GM12878 (cell line): Measurements from ENCODE around the gene VIPR2. TPM values are rescaled to one million over a fixed set of nuclear protein-coding genes. Genes with fewer than 3 reads are reported as not detected.
"Not testable (repeated sequence)": the region's sequence is repeated elsewhere in the genome, so short reads cannot be mapped to it uniquely, and the experiment has no call there.

ENCODE experiments used
- ATAC-seq: fragments of 200-7000 bp; cut with Tn5 transposase; 3 replicates; pipeline ENCODE4 v1.9.1; 2020; ENCODE audit warnings: mild to moderate bottlenecking, moderate library complexity
- BruUV-seq: library from RNA; stranded (reverse); fragments of 400-500 nt; replicated peaks from 2 replicates; lab custom pipeline; 2021; lab: Mats Ljungman, UMichigan
- CTCF ChIA-PET: fragments of 300-600 bp; sonication (Branson Sonifier 250); formaldehyde crosslinking; extraction: SDS; loops from one replicate; lab custom pipeline; 2021; ENCODE audit warnings: inconsistent platforms; lab: Yijun Ruan, JAX
- POLR2A ChIA-PET: fragments of 350-600 bp; formaldehyde crosslinking; extraction: SDS; loops from one replicate; lab custom pipeline; 2021; ENCODE audit warnings: inconsistent platforms; lab: Charles Lee
- RAD21 ChIA-PET: fragments of 300-600 bp; sonication (Branson Sonifier 250); formaldehyde crosslinking; loops from one replicate; lab custom pipeline; 2023; ENCODE audit warnings: antibody characterized with exemption; ENCODE audit not compliant: unreplicated experiment; lab: Charles Lee
- SMC1A ChIA-PET: fragments of 300-600 bp; sonication (Branson Sonifier 250); formaldehyde crosslinking; loops from one replicate; lab custom pipeline; 2023; ENCODE audit not compliant: unreplicated experiment, uncharacterized antibody; lab: Charles Lee
- DNase-seq: peaks from one replicate; pipeline ENCODE4 v3.0.0-alpha.2; 2011; ENCODE audit warnings: low read depth, low spot score
- FAIRE-seq: peaks from 3 replicates; lab custom pipeline; 2011; peaks lifted over from hg19 to GRCh38; lab: Jason Lieb, UNC
- H2AFZ ChIP-seq: 2 replicates; pipeline ENCODE4 v1.6.0; 2011; ENCODE audit warnings: low read depth, low read length, control low read depth; ENCODE audit not compliant: control insufficient read depth
- H3K27ac ChIP-seq: 2 replicates; pipeline ENCODE4 v1.5.1; 2011; ENCODE audit warnings: control low read depth; ENCODE audit not compliant: control insufficient read depth, insufficient read depth
- H3K27me3 ChIP-seq, 2 experiments: replicated peaks in 1 of 2; 2 replicates each; pipeline versions ENCODE4 v1.6.0 to v1.6.1; 2011; ENCODE audit warnings: low read length in 1 of 2; ENCODE audit not compliant: control insufficient read depth in 2 of 2, insufficient read depth in 2 of 2
- H3K36me3 ChIP-seq, 2 experiments: 2 replicates each; pipeline ENCODE4 v1.5.1; 2011; ENCODE audit warnings: low read length in 1 of 2; ENCODE audit not compliant: control insufficient read depth in 2 of 2, insufficient read depth in 2 of 2
- H3K4me1 ChIP-seq: 2 replicates; pipeline ENCODE4 v1.6.1; 2011; ENCODE audit warnings: mild to moderate bottlenecking, low read length, moderate library complexity, mixed read lengths; ENCODE audit not compliant: control insufficient read depth, insufficient read depth
- H3K4me2 ChIP-seq: 2 replicates; pipeline ENCODE4 v1.6.0; 2011; ENCODE audit warnings: control low read depth; ENCODE audit not compliant: control insufficient read depth, insufficient read depth
- H3K4me3 ChIP-seq: fragments of 200-600 bp; sonication (generic); 2 replicates; pipeline ENCODE4 v1.5.1; 2016
- H3K79me2 ChIP-seq: 2 replicates; pipeline ENCODE4 v1.6.0; 2011; ENCODE audit warnings: low read length; ENCODE audit not compliant: control insufficient read depth, insufficient read depth
- H3K9ac ChIP-seq: 2 replicates; pipeline ENCODE4 v1.8.0; 2011; ENCODE audit warnings: low read length, control low read depth, mixed read lengths; ENCODE audit not compliant: control insufficient read depth, insufficient read depth
- H3K9me3 ChIP-seq: replicated peaks from 3 replicates; pipeline ENCODE4 v1.5.1; 2011; ENCODE audit warnings: mild to moderate bottlenecking, low read length; ENCODE audit not compliant: control insufficient read depth, insufficient read depth
- H4K20me1 ChIP-seq: 2 replicates; pipeline ENCODE4 v1.6.0; 2011; ENCODE audit not compliant: control insufficient read depth, insufficient read depth
- NFXL1 ChIP-seq: fragments of 450-650 bp; IDR thresholded peaks from 2 replicates; pipeline ENCODE4 v1.6.1; 2017; ENCODE audit warnings: antibody characterized with exemption, mild to moderate bottlenecking, borderline replicate concordance
- STAT3 ChIP-seq: IDR thresholded peaks from 2 replicates; pipeline ENCODE4 v1.6.1; 2011; ENCODE audit warnings: low read depth, low read length, improper control_type of control experiment
- WGBS: methylation state at CpG from one replicate; pipeline ENCODE4 v1.1.6; 2016; ENCODE audit warnings: low lambda C conversion rate; ENCODE audit not compliant: insufficient replicate concordance, insufficient coverage; ENCODE audit errors: missing lambda C conversion rate; 5-methylcytosine and 5-hydroxymethylcytosine counted together
- in situ Hi-C: fragments of 300-500 bp; cut with MboI; formaldehyde crosslinking; loops from 9 replicates; pipeline ENCODE4 v1.14.3; 2018; ENCODE audit warnings: mixed read lengths
- intact Hi-C: fragments of 100-400 bp; cut with micrococcal nuclease; formaldehyde crosslinking; loops from one replicate; pipeline ENCODE4 v1.14.2; 2022; ENCODE audit not compliant: unreplicated experiment
- polyA plus RNA-seq, 11 experiments: library from polyadenylated mRNA; depleted of rRNA in 4 of 11; unstranded in 6 of 11; stranded (reverse) in 5 of 11; fragments of >200 nt; fragmentation: Nextera tagmentation in 4 of 11; fragmentation: Illumina TruSeq in 1 of 11; extraction: Ambion mirVana in 4 of 11; extraction: Trizol in 1 of 11; gene quantifications; 1 replicate in 1 of 11; 2 replicates in 10 of 11; pipeline versions ENCODE4 v1.2.1 to v1.2.3, GENCODE V29; 2011 to 2016; ENCODE audit warnings: inconsistent platforms in 2 of 11, missing spikeins in 2 of 11, low read depth in 1 of 11
- total RNA-seq, 4 experiments: library from RNA; depleted of rRNA in 3 of 4; stranded (reverse); fragments of >200 nt in 3 of 4; fragmentation: Illumina TruSeq in 1 of 4; extraction: Trizol in 1 of 4; gene quantifications; 2 replicates each; pipeline versions ENCODE4 v1.2.1 to v1.2.3, GENCODE V29; 2013 to 2021

Gene VIPR2
- total and polyA plus RNA-seq, 10 of the 15 experiments (the other 5 are each of a cell fraction or from before 2014, with no cell fraction given), result not detected

- Histone ChIP-seq H3K9me3 (no peaks in the 10 kb centered on the region), H4K20me1 (no peaks in the 10 kb centered on the region), H3K4me3 (no peak overlapping the region), H3K27me3 (no peaks in the 10 kb centered on the region), H3K79me2 (no peaks in the 10 kb centered on the region), H3K36me3 (no peaks in the 10 kb centered on the region), H3K27ac (no peak overlapping the region), H3K9ac (no peak overlapping the region), H3K4me1 (no peaks in the 10 kb centered on the region), H3K4me2 (no peak overlapping the region), H2AFZ (no peak overlapping the region)
- WGBS, result 6% methylated on average over 3 of the region's 3 CpGs
- SMC1A ChIA-PET, result interaction anchor here (1.2 kb wide), 1 partner anchor 58 kb away, joined by 3 read pairs; no protein-coding TSS in a partner anchor
- no peak for DNase-seq
- CTCF ChIA-PET, result no interaction called here
- POLR2A ChIA-PET, result no interaction called here
- no peak for FAIRE-seq
- in situ Hi-C loops, result no loop called here
- intact Hi-C loops, result no loop called here
- BruUV-seq, result no TSS peak
- RAD21 ChIA-PET, result no interaction called here
- TF ChIP-seq NFXL1, result no peak
- ATAC-seq, result no peak
Measured at GRCh38 chr7:159125955-159126270, 18.8 kb downstream of the VIPR2 start.

- 17% methylated on average over 9 of the region's 9 CpGs for WGBS
- BruUV-seq, result no TSS peak
- Histone ChIP-seq H2AFZ (no peak overlapping the region), H3K4me3 (no peak overlapping the region), H3K9me3 (no peaks in the 10 kb centered on the region), H3K9ac (no peak overlapping the region)
- SMC1A ChIA-PET, result interaction anchor here (1.2 kb wide), 1 partner anchor 58 kb away, joined by 3 read pairs; no protein-coding TSS in a partner anchor
- in situ Hi-C loops, result no loop called here
- intact Hi-C loops, result no loop called here
- no peak for TF ChIP-seq STAT3
- TF ChIP-seq, all 136 proteins: peak for 0
- POLR2A ChIA-PET, result no interaction called here
- RAD21 ChIA-PET, result no interaction called here
- FAIRE-seq (no peak), ATAC-seq (no peak), DNase-seq (no peak)
- H3K36me3 ChIP-seq, result no peaks in the 10 kb centered on the region
- CTCF ChIA-PET, result no interaction called here
- no peaks in the 10 kb centered on the region for H3K27me3 ChIP-seq
- no peaks in the 10 kb centered on the region for H3K4me1 ChIP-seq
- no peak overlapping the region for H3K4me2 ChIP-seq
- H4K20me1 ChIP-seq, result no peaks in the 10 kb centered on the region
- H3K79me2 ChIP-seq, result no peaks in the 10 kb centered on the region
- H3K27ac ChIP-seq, result no peak overlapping the region
Measured at GRCh38 chr7:159125104-159125954, 19.3 kb downstream of the VIPR2 start.

GRCh38 chr7:159123793-159124192 is 20.9 kb downstream of the VIPR2 start:
- H3K27me3 ChIP-seq, intact Hi-C loops, H2AFZ ChIP-seq, H3K9ac ChIP-seq, SMC1A ChIA-PET, FAIRE-seq, RAD21 ChIA-PET, ATAC-seq, H3K4me1 ChIP-seq, in situ Hi-C loops, H3K27ac ChIP-seq, H3K79me2 ChIP-seq, DNase-seq, H4K20me1 ChIP-seq, H3K4me3 ChIP-seq, H3K4me2 ChIP-seq, BruUV-seq, H3K36me3 ChIP-seq, CTCF ChIA-PET, H3K9me3 ChIP-seq: not testable (repeated sequence)
- POLR2A ChIA-PET, result interaction anchor here (0.6 kb wide), 1 partner anchor 397 kb away, joined by 4 read pairs; no protein-coding TSS in a partner anchor
- 0% methylated on average over 1 of the region's 1 CpG for WGBS
